ENCODE measurements around the gene KRTAP10-12.

DNA sequence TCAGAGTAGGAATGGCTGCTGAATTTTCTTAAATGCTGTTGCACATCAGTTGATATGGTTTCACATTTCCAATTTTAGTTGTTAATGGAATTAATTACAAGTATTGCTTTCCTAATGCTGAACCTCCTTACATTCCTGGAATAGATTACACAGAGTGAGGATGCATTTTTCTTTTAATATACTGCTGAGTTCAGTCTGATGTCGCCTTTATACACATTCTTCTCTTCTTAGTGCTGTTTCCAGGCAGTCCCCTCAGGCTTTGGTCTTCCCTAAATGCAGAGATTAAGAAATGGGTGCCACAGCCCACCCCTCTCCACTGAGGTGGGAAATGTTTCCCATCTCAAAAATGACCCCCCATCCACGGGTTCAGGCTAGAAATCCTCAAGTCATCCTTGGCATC is 21.1 kb downstream of the KRTAP10-12 start:
- TF ChIP-seq CTCF (IDR thresholded peaks at IDR 0.05) (no peak), EP300 (IDR thresholded peaks at IDR 0.05) (no peak), POLR2A (IDR thresholded peaks at IDR 0.05) (no peak), POLR2AphosphoS5 (IDR thresholded peaks at IDR 0.05) (no peak)

Data from upper lobe of left lung (tissue), 4 donors.